GM23248 (cell line): ENCODE measurements around the gene DNAAF8. TPM values are rescaled to one million over a fixed set of nuclear protein-coding genes. Genes with fewer than 3 reads are reported as not detected.

Source experiments
- DNase-seq: peaks from one replicate; pipeline ENCODE4 v3.0.0-alpha.2; 2015
- H2AFZ ChIP-seq: fragments of 200-600 bp; sonication (generic); 2 replicates; pipeline ENCODE4 v1.6.1; 2016; ENCODE audit warnings: antibody characterized with exemption
- H3F3A ChIP-seq: fragments of 200-600 bp; sonication (generic); 2 replicates; pipeline ENCODE4 v1.6.1; 2016; ENCODE audit warnings: mild to moderate bottlenecking, antibody characterized with exemption, mixed run types; ENCODE audit not compliant: insufficient read depth
- H3K27ac ChIP-seq: fragments of 200-600 bp; sonication (generic); 2 replicates; pipeline ENCODE4 v1.5.1; 2016; ENCODE audit warnings: mild to moderate bottlenecking
- H3K27me3 ChIP-seq: fragments of 200-600 bp; sonication (generic); replicated peaks from 2 replicates; pipeline ENCODE4 v1.6.1; 2016; ENCODE audit warnings: mild to moderate bottlenecking; ENCODE audit not compliant: insufficient read depth
- H3K36me3 ChIP-seq: fragments of 200-600 bp; sonication (generic); 2 replicates; pipeline ENCODE4 v1.6.1; 2016; ENCODE audit warnings: low read depth, mild to moderate bottlenecking
- H3K4me1 ChIP-seq: fragments of 200-600 bp; sonication (generic); 2 replicates; pipeline ENCODE4 v1.6.1; 2016; ENCODE audit warnings: mild to moderate bottlenecking; ENCODE audit not compliant: insufficient read depth
- H3K4me2 ChIP-seq: fragments of 200-600 bp; sonication (generic); one replicate; pipeline ENCODE4 v1.6.1; 2016; ENCODE audit warnings: mild to moderate bottlenecking; ENCODE audit not compliant: unreplicated experiment
- H3K4me3 ChIP-seq: fragments of 200-600 bp; sonication (generic); 2 replicates; pipeline ENCODE4 v1.5.1; 2016; ENCODE audit warnings: mild to moderate bottlenecking
- H3K79me2 ChIP-seq: fragments of 200-600 bp; sonication (generic); 2 replicates; pipeline ENCODE4 v1.6.1; 2016; ENCODE audit warnings: mild to moderate bottlenecking; ENCODE audit not compliant: insufficient read depth
- H3K9ac ChIP-seq: fragments of 200-600 bp; sonication (generic); 2 replicates; pipeline ENCODE4 v1.6.1; 2016; ENCODE audit warnings: mild to moderate bottlenecking
- H3K9me2 ChIP-seq: fragments of 200-600 bp; sonication (generic); 2 replicates; pipeline ENCODE4 v1.6.1; 2016; ENCODE audit warnings: mixed run types, mild to moderate bottlenecking, moderate library complexity; ENCODE audit not compliant: insufficient read depth
- H3K9me3 ChIP-seq: fragments of 200-600 bp; sonication (generic); one replicate; pipeline ENCODE4 v1.6.1; 2017; ENCODE audit warnings: low read depth
- H4K20me1 ChIP-seq: fragments of 200-600 bp; sonication (generic); 2 replicates; pipeline ENCODE4 v1.6.0; 2016; ENCODE audit not compliant: insufficient read depth
- EZH2 ChIP-seq: fragments of 200-600 bp; sonication (generic); IDR thresholded peaks from 2 replicates; pipeline ENCODE4 v1.6.1; 2018; ENCODE audit warnings: antibody characterized with exemption, mild to moderate bottlenecking; ENCODE audit not compliant: insufficient read depth, poor library complexity, severe bottlenecking
- EZH2phosphoT487 ChIP-seq: fragments of 200-600 bp; sonication (generic); IDR thresholded peaks from 2 replicates; pipeline ENCODE4 v1.6.1; 2018; ENCODE audit warnings: antibody characterized with exemption, moderate library complexity, mild to moderate bottlenecking, low read depth; ENCODE audit not compliant: insufficient read depth
- WGBS, 2 experiments: methylation state at CpG; one replicate each; pipeline ENCODE4 v1.1.6; 2015 to 2017; ENCODE audit warnings: low lambda C conversion rate in 2 of 2, low coverage in 1 of 2; ENCODE audit errors: missing lambda C conversion rate in 2 of 2; 5-methylcytosine and 5-hydroxymethylcytosine counted together
- in situ Hi-C: fragments of 300-500 bp; cut with MboI; formaldehyde crosslinking; loops from 2 replicates; pipeline ENCODE4 v1.15.0; 2020
- polyA plus RNA-seq: library from polyadenylated mRNA; unstranded; fragments of >200 nt; fragmentation: Nextera tagmentation; extraction: Ambion mirVana; gene quantifications from 2 replicates; pipeline ENCODE4 v1.2.1, GENCODE V29; 2016
- total RNA-seq: library from RNA; depleted of rRNA; stranded (reverse); fragments of >200 nt; shearing (Covaris generic); gene quantifications from 2 replicates; pipeline ENCODE4 v1.2.3, GENCODE V29; 2014

Gene DNAAF8
- total and polyA plus RNA-seq, 2 experiments from 2014 or later = 0.86 to 1.7 TPM

DNA sequence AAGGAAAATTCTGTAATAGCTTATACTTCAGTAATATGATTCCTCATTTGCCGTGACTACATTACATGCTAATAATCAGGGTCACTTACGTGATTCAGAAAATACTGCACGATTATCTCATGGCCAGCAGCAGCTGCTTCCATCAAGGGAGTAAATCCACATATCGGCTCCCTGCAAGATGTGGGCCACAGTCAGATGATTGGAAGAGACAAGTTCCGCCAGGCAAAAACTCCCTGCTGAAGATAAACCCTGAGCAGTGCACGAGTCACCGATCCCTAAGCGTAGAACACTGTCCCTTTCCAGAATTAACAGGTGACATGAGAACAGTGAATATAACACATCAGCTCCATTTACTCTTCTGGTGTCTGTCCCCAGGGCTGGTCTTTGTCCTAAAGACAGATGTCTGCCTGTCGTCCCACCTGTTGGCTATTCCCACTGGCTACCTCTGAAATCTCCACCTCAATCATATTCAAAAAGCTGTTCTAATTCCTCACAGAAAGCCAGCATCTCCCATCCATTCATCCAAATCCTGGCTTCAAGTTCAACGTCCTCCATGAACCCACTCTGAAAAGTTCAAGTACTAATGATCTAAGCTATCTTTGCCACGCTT is 9.6 kb upstream of the DNAAF8 start:
- no peak for DNase-seq
- in situ Hi-C loops = no loop called here
- H3K27ac ChIP-seq = no peak overlapping the region

DNA sequence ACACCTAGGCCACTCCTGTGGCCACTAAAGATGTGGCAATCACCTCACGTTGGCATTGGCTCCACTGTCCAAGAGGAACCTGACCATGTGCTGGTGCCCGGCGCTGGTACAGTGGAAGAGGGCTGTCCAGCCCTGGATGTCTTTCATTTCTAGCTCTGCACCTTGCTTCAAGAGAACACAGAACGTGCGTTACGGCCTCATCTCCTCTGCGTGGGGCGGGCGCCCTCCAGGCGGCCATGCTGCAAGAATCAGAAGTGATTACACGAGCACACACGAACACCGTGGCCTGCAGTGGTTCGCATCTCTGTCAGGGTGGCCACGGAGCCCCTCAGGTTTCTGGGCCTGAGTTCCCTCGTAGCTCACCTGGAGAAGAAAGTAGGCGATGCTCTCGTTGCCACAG is 7.7 kb upstream of the DNAAF8 start:
- Histone ChIP-seq H3K27ac (no peak overlapping the region), H3K4me3 (no peak overlapping the region), H3K79me2 (peaks cover 25% of the 10 kb centered on the region), H3K4me2 (no peak overlapping the region), H3K9me3 (no peaks in the 10 kb centered on the region), H3K9me2 (no peaks in the 10 kb centered on the region), H3K4me1 (no peaks in the 10 kb centered on the region), H3K27me3 (no peaks in the 10 kb centered on the region), H3K36me3 (peaks cover 11% of the 10 kb centered on the region; the same call in 1 of the 2 replicates), H3K9ac (no peak overlapping the region), H3F3A (no peaks in the 10 kb centered on the region), H4K20me1 (no peaks in the 10 kb centered on the region), H2AFZ (no peak overlapping the region)
- TF ChIP-seq EZH2 = no peak
- WGBS, 2 experiments = 90% methylated on average over 18 of the region's 18 CpGs
- no peak for DNase-seq
- in situ Hi-C loops = no loop called here

More for the DNA sequence above, 9.6 kb upstream of the DNAAF8 start:
- Histone ChIP-seq H3K9me3 (no peaks in the 10 kb centered on the region), H3F3A (no peaks in the 10 kb centered on the region), H3K4me3 (no peak overlapping the region), H3K79me2 (peaks cover 6% of the 10 kb centered on the region; the same call in 1 of the 2 replicates), H3K9ac (no peak overlapping the region), H2AFZ (no peak overlapping the region), H3K4me2 (no peak overlapping the region), H3K27me3 (no peaks in the 10 kb centered on the region), H3K4me1 (no peaks in the 10 kb centered on the region), H4K20me1 (no peaks in the 10 kb centered on the region), H3K36me3 (peaks cover 11% of the 10 kb centered on the region; the same call in 1 of the 2 replicates), H3K9me2 (no peaks in the 10 kb centered on the region)
- TF ChIP-seq EZH2 (no peak), EZH2phosphoT487 (no peak)
- WGBS, 2 experiments = 85% methylated on average over 11 of the region's 11 CpGs

DNA sequence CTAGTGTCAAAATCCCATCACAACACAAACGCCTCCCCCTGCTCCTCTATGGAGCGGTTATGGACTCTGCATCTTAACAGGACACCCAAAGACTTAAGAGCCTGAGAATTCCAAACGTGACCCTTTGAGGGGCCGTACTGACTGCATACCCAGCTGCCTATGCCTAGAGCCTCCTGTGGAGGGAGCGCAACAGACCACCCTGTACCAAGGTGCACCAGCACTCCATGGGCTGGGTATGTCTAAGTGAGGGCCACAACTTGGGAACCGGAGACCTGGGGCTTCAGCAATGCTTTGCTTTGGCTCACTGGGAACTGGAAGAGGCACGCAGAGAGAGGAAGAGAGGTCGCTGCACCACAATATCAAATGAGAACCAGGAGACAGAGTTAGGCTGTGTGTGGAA is 5.7 kb upstream of the DNAAF8 start:
- Histone ChIP-seq H3K79me2 (peaks cover 45% of the 10 kb centered on the region), H3K36me3 (peaks cover 11% of the 10 kb centered on the region; the same call in 1 of the 2 replicates), H3K4me3 (no peak overlapping the region), H2AFZ (no peak overlapping the region), H3K9me2 (no peaks in the 10 kb centered on the region), H4K20me1 (no peaks in the 10 kb centered on the region), H3K4me1 (no peaks in the 10 kb centered on the region), H3K27me3 (no peaks in the 10 kb centered on the region), H3K9me3 (no peaks in the 10 kb centered on the region), H3F3A (no peaks in the 10 kb centered on the region), H3K9ac (no peak overlapping the region), H3K27ac (no peak overlapping the region), H3K4me2 (no peak overlapping the region)
- in situ Hi-C loops = no loop called here
- 80 to 89% methylated on average over 8 of the region's 8 CpGs for WGBS, 2 experiments
- no peak for DNase-seq
- TF ChIP-seq EZH2phosphoT487 = no peak
- TF ChIP-seq EZH2 = no peak

DNA sequence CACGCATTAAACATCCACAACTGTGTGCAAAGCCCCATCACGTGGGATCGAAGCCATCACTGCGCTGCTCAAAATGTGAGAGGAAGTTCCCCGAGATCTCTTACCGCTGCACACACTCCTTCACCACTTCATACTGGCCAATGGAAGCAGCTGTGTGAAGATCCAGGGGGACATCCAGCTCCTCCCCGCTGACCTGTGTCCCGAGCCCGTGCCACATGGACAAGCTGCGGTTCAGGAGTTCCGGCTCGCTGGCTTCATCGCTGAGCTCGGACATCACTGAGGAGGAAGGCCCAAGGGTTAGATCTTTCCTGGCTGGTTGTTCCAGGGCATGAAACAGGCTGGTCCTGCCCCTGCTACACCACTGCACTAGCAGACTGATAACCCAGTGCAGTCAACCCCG is 4.5 kb upstream of the DNAAF8 start:
- no peaks in the 10 kb centered on the region for H3K4me1 ChIP-seq
- H3K79me2 ChIP-seq = peaks cover 48% of the 10 kb centered on the region
- no peak overlapping the region for H3K4me2 ChIP-seq
- WGBS, 2 experiments = 95 to 99% methylated on average over 15 of the region's 15 CpGs
- H3K27me3 ChIP-seq = no peaks in the 10 kb centered on the region
- no peak overlapping the region for H3K27ac ChIP-seq
- in situ Hi-C loops = no loop called here
- H3K9me3 ChIP-seq = no peaks in the 10 kb centered on the region
- TF ChIP-seq EZH2phosphoT487 (no peak), EZH2 (no peak)
- no peak for DNase-seq
- H3K4me3 ChIP-seq = no peak overlapping the region
- no peak overlapping the region for H2AFZ ChIP-seq
- no peaks in the 10 kb centered on the region for H3K9me2 ChIP-seq
- no peaks in the 10 kb centered on the region for H3F3A ChIP-seq
- H3K9ac ChIP-seq = no peak overlapping the region
- H3K36me3 ChIP-seq = peaks cover 2% of the 10 kb centered on the region; the same call in 1 of the 2 replicates
- no peaks in the 10 kb centered on the region for H4K20me1 ChIP-seq
